NCI-H187 treated with DMSO at 0.1 percent for 48 hours (cell line): ENCODE data around the gene HSD17B8.
A peak's percentile ranks its signal among the peaks of the same experiment; 100 is the strongest.

ENCODE experiments used
- DNase-seq: peaks from one replicate; lab custom pipeline; 2025; lab: John Stamatoyannopoulos, UW

The HSD17B8 gene

DNA sequence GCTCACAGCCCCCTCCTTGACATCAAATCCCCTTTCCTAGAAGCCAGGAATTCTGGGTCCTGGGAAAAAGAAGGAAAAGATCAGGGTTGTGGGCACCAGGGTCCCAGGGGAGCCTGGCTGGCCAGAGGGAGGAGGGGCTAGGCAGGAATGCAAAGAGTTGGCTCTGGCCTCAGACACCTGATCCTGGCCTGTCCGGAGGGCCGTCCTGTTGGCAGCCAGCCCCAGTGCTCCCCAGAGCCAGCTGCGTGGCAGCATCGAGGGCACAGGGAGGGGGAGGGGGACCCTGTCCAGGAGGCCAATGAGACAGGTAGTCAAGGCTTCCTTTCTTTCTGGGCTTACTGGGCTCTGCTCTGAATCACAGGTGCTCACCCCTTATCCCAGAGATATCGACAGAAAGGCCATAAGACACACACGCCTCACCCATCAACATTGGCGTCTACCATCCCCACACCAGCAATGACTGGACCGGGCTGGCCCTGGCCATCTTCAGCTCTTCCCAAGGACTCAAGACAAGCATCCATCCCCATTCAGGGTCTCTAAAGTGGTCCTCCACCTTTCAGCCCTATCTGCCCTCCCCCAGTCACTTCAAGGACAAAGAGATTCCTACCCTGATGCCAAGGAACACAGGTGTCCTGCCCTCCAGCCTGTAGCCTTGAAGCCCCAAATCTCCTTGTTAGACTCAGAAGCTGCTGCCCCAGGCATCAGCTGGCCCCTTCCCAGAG is 12.9 kb upstream of the HSD17B8 start:
- DNase-seq, result no peak

DNA sequence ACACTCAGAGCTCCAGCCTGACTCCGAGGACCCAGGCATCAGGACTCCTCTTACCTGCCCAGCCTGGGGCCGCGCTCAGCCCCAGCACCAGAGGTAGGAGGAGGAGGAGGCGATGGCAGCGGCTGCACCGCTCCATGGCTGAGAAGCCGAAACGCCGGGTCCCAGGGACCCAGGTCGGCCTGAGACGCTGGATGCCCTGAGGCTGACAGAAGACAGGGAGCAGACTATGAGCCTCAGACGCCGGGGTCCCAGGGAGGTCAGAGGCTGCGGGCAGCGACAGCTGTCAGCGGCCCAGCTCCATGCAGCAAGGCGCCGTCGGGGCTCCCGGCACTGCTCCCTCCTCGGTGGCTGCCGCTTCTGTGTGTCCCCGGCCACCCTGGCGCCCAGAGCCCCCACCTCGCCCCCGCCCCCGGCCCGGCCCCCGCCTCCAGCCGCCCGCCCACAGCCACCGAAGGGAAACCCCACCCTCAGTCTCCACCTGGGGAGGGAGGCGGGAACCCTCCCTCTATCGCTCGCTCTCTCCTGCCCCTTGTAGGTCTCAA is 12.3 kb upstream of the HSD17B8 start, which contains the start of gene COL11A2:
Gene COL11A2, minus strand, starts transcription at position 363 of the 542 bp plus-strand sequence. Its CDS starts 227 bp downstream, at position 136.
- no peak for DNase-seq

- no peak for DNase-seq
Measured at GRCh38 chr6:33192671-33193602, 11.5 kb upstream of the HSD17B8 start.

DNA sequence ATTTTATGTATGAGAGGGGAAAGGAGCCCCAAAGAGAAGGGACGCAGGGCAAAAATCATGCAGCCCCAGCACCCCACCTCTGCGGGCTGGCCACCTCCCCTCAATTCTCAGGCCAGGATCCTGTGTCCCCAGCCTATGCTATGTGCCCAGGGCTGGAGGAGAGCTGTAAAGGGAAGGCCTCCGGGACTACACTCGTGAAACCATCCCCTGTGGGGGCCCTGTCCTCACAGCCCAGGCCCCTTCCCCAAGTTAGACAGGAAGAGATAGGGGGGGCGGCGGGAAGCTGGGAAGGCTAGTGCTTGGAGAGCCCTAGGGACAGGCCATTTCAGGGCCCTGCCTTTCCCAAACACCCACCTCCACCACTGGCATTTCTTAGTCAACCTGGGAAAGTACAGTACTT is 10.8 kb upstream of the HSD17B8 start:
- no peak for DNase-seq

- no peak for DNase-seq
Measured at GRCh38 chr6:33194431-33194979, 9.9 kb upstream of the HSD17B8 start.

DNA sequence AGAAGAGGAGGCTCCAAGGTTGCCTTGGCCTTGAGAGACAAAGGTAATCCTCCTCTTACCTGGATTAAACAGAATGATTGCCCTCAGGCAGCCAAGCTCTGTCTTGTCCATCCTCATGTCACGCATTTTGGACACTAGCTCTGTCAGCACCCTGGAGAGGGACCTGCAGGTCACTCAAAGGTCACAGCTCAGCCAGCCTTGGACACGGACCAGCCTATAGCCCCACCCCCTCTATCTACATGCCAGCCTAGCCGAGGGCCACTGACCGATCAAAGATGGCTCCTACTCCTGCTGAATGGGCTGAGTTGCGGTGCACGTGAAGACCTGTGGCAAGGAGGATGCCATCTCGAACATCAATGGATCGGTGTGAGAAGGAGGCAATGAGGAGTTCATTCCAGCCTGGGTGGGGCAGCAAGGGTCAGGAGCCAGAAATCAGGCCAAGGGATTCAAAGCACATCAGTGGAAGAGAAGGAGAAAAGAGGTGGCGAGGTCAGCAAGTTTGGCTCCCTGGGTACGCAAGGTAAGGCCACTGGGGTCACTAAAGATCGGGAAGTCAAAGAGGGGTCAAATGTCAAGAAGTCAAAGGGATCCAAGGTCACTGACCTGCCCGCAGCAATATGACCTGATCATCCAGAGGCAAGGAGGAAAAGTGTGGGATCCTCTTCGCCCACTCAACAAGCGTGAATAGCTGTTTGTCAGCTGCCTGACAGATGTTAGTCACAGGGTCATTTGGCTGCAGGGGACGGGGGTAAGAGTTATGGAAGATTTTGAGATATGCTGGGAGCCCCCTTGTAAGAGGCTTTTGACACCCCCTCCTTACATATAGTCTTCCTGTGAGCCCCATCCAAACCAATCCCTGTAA is 8.9 kb upstream of the HSD17B8 start:
- DNase-seq, result no peak

DNA sequence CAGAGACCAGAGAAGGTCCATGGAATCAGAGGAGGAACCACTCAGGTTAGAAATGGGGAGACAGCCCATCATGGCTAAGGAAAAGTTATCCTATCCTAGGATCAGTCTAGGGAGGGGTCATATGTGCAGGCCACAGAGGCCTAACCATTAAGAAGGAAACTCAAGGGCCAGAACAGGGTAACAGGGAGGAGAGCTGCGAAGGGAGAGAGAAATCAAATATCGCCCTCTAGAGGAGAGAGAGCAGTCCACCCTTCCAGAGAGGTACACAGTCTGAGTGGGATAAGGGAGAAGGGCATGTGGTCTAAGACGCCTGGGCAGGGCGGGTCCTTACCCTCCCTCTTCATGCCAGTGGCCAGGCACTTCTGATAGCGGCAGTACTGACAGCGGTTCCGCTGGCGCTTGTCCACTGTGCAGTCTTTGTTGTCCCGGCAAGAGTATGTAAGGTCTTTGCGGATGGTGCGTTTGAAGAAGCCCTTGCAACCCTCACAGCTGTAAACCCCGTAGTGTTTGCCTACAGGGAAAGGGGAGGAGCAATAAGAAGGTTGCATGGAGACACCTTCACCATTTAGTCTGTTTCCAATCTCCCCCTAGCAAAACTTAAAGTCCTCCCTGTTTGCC is 6.9 kb upstream of the HSD17B8 start:
- DNase-seq, result no peak

DNA sequence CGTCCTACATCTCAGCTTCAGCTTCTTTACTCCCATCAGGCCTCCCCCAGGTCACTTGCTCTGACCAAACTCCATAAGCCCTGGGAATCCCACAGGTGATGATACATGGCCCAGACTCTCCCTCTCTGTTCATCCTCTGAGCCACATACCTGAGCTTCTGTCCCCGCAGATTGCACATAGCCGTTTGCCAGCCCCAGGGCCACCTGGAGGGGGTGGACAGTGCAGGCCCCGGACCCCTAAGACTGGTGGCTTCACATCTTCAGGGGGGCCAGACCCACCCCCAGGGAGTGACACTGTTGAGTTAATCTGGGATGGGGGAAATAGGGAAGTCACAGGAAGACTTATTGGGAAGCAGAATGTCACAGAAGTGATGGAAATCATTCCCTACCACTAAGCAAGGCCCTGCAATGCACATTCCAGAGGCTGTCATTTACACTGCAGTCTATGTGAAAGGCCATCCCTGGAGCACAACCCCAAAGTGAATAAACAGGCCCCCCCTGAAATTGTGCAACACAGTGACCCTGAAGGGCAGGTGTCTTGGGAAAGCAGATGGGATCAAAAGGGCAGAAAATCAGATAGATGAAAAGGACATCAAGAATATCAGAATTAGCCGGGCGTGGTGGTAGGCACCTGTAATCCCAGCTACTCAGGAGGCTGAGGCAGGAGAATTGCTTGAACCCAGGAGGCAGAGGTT is 6.1 kb upstream of the HSD17B8 start:
- DNase-seq, result no peak

GRCh38 chr6:33198853-33199436 is 5.5 kb upstream of the HSD17B8 start:
- no peak for DNase-seq

DNA sequence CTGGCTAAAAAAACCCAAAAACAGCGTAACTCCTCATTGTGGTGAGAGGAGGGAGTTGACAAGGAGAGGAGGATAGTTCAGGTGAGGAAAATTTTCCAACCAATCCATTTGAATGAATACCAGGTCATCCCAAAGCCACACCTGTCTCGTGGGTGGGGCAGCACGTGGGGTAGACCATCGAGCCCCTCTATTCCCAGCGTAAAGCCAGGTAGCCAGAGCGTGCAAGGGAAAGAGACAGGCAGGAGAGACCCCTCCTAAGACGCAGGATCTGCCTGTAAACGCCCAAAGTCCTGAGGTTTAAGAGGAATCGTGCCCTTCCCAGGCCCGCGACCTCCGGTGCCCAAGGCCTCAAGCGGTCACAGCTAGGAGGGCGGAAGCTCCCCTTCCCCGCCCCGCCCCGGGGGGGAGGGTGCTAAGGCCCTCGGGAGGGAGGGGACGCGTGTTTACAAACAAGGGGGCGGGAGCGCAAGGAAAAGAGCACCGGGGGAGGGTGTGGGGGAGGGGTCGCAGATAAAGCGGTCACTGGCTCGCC is 4.7 kb upstream of the HSD17B8 start:
- no peak for DNase-seq

DNA sequence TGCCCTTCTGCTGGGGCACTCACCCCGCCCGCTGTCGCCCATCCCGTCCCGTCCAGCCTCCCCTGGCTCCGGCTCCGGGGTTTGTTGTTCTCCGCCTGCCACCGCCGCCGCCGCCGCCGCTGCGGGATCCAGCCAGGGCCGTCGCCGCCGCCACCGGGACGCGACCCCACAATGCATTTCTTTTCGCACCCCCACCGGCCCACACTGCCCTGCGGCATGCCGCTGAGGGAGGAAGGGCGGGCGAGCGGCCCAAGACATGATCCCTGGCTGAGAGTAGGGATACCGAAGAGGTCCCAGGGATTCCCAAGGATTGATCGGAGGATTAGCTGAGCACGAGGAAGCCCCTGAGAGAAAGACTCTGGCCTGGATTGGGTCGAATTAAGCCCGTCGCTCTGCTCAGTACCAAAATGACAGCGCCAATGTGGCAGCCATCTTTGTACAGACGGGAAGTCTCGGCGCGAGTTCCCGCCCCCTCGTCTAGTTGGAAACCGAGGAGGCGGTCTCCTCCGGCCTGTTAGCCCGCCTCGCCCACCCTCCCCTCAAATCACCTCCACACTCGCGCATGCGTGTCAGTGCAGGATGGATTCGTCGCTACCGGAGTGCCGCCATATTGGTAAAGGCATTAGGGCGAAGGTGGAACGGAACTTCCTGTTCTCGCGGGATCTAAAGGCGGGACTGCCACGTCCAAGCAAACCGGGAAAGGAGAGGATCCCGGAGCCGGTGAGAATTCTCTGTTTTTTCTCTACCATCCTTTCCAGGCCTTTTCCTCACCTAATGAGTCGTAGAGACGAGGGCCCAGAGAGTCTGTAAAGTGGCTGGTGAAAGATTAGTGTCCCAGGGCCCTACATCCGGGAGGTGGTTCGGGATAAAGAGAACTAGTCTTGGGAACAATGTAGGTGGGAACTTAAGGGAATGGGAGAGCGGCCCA is 4.0 kb upstream of the HSD17B8 start, which contains the start of the genes RXRB and SLC39A7:
Gene RXRB, minus strand, starts transcription at position 447 of the 928 bp plus-strand sequence. Its CDS starts 189 bp downstream, at position 258.
Gene SLC39A7, plus strand, starts transcription at position 649 of the 928 bp plus-strand sequence. CDS start 379 bp downstream, outside the sequence.
- peak; percentile 91 for DNase-seq

GRCh38 chr6:33201147-33201545 is 3.3 kb upstream of the HSD17B8 start:
- DNase-seq, result no peak

DNA sequence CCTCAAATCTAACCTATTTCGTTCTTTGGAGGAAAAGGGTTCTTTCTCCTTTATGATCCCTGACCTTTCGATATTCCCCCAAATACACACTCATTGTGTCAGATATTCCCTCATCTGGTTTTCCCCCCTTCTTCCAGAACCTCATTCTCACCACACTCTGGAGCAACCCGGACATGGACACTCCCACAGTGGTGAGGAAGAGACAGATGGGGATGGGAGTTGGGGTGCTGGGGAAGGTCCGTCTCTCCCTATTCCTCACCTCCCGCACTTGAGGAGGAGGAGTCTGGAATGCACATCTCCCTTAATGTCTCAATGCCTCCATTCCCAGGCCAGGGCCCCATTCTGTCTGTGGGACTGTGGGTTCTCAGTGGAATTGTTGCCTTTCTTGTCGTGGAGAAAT is 2.5 kb upstream of the HSD17B8 start:
- no peak for DNase-seq

- DNase-seq, result no peak
Measured at GRCh38 chr6:33202799-33203198, 1.7 kb upstream of the HSD17B8 start.

- DNase-seq, result no peak
Measured at GRCh38 chr6:33203443-33204164, 851 bp upstream of the HSD17B8 start.

GRCh38 chr6:33204165-33204414 is 365 bp upstream of the HSD17B8 start:
- no peak for DNase-seq

DNA sequence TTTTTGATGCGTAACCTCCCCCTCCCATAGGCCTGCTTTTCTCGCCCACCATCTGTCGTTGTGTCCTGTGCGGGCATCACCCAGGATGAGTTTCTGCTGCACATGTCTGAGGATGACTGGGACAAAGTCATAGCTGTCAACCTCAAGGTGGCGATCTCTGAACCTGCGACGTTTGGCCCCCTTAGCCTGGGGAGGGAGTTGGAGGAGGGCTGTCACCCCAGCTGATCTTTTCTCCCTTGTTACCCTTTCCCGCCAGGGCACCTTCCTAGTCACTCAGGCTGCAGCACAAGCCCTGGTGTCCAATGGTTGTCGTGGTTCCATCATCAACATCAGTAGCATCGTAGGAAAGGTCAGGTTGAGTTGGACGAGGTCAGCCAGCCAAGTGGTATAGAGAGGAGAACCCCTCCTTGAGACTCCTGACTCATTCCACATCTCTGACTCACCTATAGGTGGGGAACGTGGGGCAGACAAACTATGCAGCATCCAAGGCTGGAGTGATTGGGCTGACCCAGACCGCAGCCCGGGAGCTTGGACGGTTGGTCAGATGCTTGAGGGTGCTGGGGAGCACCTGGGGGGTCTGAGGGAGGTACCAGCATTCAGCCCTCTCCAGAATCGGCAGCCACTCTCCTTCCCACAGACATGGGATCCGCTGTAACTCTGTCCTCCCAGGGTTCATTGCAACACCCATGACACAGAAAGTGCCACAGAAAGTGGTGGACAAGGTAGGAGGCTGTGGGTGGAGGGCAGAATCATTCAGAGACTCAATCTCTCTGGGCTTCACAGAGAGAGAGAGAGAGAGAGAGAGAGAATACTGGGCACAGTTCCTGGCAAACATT is 954 bp downstream of the HSD17B8 start:
- DNase-seq, result no peak
